Sigmoid colon (tissue), 4 donors: ENCODE measurements around the gene TFF2.

Experiments
- CTCF ChIP-seq, 4 experiments: fragments of 450-650 bp in 3 of 4; fragments of 200-600 bp in 1 of 4; IDR thresholded peaks; one replicate each; pipeline ENCODE4 v1.5.1; 2016 to 2019; ENCODE audit warnings: antibody characterized with exemption in 4 of 4, mild to moderate bottlenecking in 3 of 4, moderate library complexity in 2 of 4
- POLR2AphosphoS5 ChIP-seq, 4 donors: sonication (generic); formaldehyde crosslinking; IDR thresholded peaks; one replicate each; pipeline ENCODE4 v1.6.1; 2017; ENCODE audit warnings: antibody characterized with exemption in 4 of 4

DNA sequence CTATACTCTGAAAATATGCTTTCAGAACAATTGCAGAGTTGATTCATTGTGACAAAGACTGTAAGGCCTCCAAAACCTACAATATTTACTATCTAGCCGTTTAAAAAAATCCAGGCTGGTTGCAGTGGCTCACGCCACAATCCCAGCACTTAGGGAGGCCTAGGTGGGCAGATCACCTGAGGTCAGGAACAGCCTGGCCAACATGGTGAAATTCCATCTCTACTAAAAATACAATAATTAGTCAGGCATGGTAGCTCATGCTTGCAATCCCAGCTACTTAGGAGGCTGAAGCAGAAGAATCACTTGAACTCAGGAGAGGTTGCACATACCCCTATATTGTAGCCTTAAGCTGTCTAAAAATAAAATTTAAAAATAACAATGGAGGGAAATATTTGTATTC is 5.3 kb upstream of the TFF2 start:
- TF ChIP-seq CTCF (IDR thresholded peaks at IDR 0.05), result no peak
- TF ChIP-seq POLR2AphosphoS5 (IDR thresholded peaks at IDR 0.05), result no peak
